A549 (cell line): ENCODE measurements around the gene HEBP1. TPM values are rescaled to one million over a fixed set of nuclear protein-coding genes. Genes with fewer than 3 reads are reported as not detected.

Experiments
- ATAC-seq, 2 experiments: fragments of 200-7000 bp in 1 of 2; fragments of >200 bp in 1 of 2; cut with Nextera tagmentation in 1 of 2; cut with Tn5 transposase in 1 of 2; 3 replicates each; pipeline versions ENCODE4 v1.8.0 to v1.9.1; 2018 to 2020; ENCODE audit warnings: mild to moderate bottlenecking in 1 of 2, moderate library complexity in 1 of 2
- CTCF ChIA-PET: fragments of 300-600 bp; sonication (Branson Sonifier 250); formaldehyde crosslinking; extraction: SDS; loops from one replicate; lab custom pipeline; 2021; ENCODE audit warnings: antibody characterized with exemption, inconsistent platforms; lab: Yijun Ruan, JAX
- POLR2A ChIA-PET: fragments of 350-600 bp; formaldehyde crosslinking; extraction: SDS; loops from one replicate; lab custom pipeline; 2021; ENCODE audit warnings: antibody characterized with exemption, inconsistent platforms; lab: Yijun Ruan, JAX
- DNase-seq, 2 experiments: peaks; one replicate each; pipeline versions ENCODE4 v3.0.0 to v3.0.0-alpha.2; 2011 to 2016; ENCODE audit warnings: low read depth in 1 of 2, low spot score in 1 of 2
- FAIRE-seq: peaks from 2 replicates; lab custom pipeline; 2011; peaks lifted over from hg19 to GRCh38; lab: Jason Lieb, UNC
- H3K27ac ChIP-seq, 2 experiments: fragments of >200 bp; sonication (Bioruptor Twin); formaldehyde crosslinking; 3 replicates each; pipeline ENCODE4 v1.5.1; 2016 to 2017
- H3K4me1 ChIP-seq: fragments of >200 bp; sonication (Bioruptor Twin); formaldehyde crosslinking; 3 replicates; pipeline ENCODE4 v1.6.1; 2016
- H3K4me2 ChIP-seq: fragments of >200 bp; sonication (Bioruptor Twin); formaldehyde crosslinking; 3 replicates; pipeline ENCODE4 v1.6.1; 2016
- H3K4me3 ChIP-seq: fragments of >200 bp; sonication (Bioruptor Twin); formaldehyde crosslinking; 3 replicates; pipeline ENCODE4 v1.5.1; 2016
- H3K9me3 ChIP-seq: fragments of >200 bp; sonication (Bioruptor Twin); formaldehyde crosslinking; 3 replicates; pipeline ENCODE4 v1.6.1; 2016
- ATOH8 ChIP-seq: fragments of 250-450 bp; sonication (Bioruptor Pico); IDR thresholded peaks from 2 replicates; pipeline ENCODE4 v1.5.0; 2020; ENCODE audit warnings: low read depth, mild to moderate bottlenecking, moderate library complexity
- CBX2 ChIP-seq: fragments of 200-600 bp; sonication (generic); IDR thresholded peaks from 2 replicates; pipeline ENCODE4 v1.6.1; 2016; ENCODE audit warnings: low read depth, mild to moderate bottlenecking, borderline replicate concordance
- CBX8 ChIP-seq: fragments of 200-600 bp; sonication (generic); IDR thresholded peaks from 2 replicates; pipeline ENCODE4 v1.6.1; 2016
- CEBPB ChIP-seq, 2 experiments: fragments of >200 bp in 1 of 2; sonication (Bioruptor Twin) in 1 of 2; formaldehyde crosslinking in 1 of 2; IDR thresholded peaks; 2 replicates each; pipeline ENCODE4 v1.6.1; 2012 to 2016
- CHD2 ChIP-seq: fragments of 150-350 bp; IDR thresholded peaks from 2 replicates; pipeline ENCODE4 v1.6.1; 2014; ENCODE audit warnings: low read length; ENCODE audit not compliant: partially characterized antibody
- E2F6 ChIP-seq: IDR thresholded peaks from 2 replicates; pipeline ENCODE4 v1.6.1; 2012; ENCODE audit warnings: low read depth, borderline replicate concordance
- EHF ChIP-seq: fragments of 250-450 bp; sonication (Bioruptor Pico); IDR thresholded peaks from 2 replicates; pipeline ENCODE4 v1.5.0; 2020; ENCODE audit warnings: mild to moderate bottlenecking
- EP300 ChIP-seq, 2 experiments: fragments of >200 bp; sonication (Bioruptor Twin); formaldehyde crosslinking; IDR thresholded peaks; 2 replicates in 1 of 2; 3 replicates in 1 of 2; pipeline ENCODE4 v1.6.1; 2016 to 2017
- ESRRA ChIP-seq: fragments of 150-350 bp; IDR thresholded peaks from 2 replicates; pipeline ENCODE4 v1.6.1; 2014; ENCODE audit warnings: mild to moderate bottlenecking, low read length, borderline replicate concordance
- FOSL2 ChIP-seq, 2 experiments: fragments of 450-650 bp in 1 of 2; fragments of >200 bp in 1 of 2; sonication (Bioruptor Twin) in 1 of 2; formaldehyde crosslinking; IDR thresholded peaks; 2 replicates each; pipeline versions ENCODE4 v1.5.0 to v1.6.1; 2016 to 2020; ENCODE audit warnings: mild to moderate bottlenecking in 1 of 2, moderate library complexity in 1 of 2
- FOXS1 ChIP-seq: fragments of 250-450 bp; sonication (Bioruptor Pico); IDR thresholded peaks from 2 replicates; pipeline ENCODE4 v1.5.0; 2020; ENCODE audit warnings: mild to moderate bottlenecking, moderate library complexity
- HDAC2 ChIP-seq: fragments of 200-600 bp; sonication (generic); IDR thresholded peaks from 2 replicates; pipeline ENCODE4 v1.6.1; 2016
- HOXA7 ChIP-seq: fragments of 250-450 bp; sonication (Bioruptor Pico); IDR thresholded peaks from 2 replicates; pipeline ENCODE4 v1.5.0; 2020; ENCODE audit warnings: mild to moderate bottlenecking, moderate library complexity
- HOXB13 ChIP-seq: fragments of 250-450 bp; sonication (Bioruptor Pico); IDR thresholded peaks from 2 replicates; pipeline ENCODE4 v1.5.0; 2020; ENCODE audit warnings: low read depth, mild to moderate bottlenecking, moderate library complexity
- HOXB5 ChIP-seq: fragments of 250-450 bp; sonication (Bioruptor Pico); IDR thresholded peaks from 2 replicates; pipeline ENCODE4 v1.5.0; 2020; ENCODE audit warnings: mild to moderate bottlenecking, moderate library complexity
- JUNB ChIP-seq: fragments of >200 bp; sonication (Bioruptor Twin); formaldehyde crosslinking; IDR thresholded peaks from 2 replicates; pipeline ENCODE4 v1.6.1; 2016
- MYC ChIP-seq: IDR thresholded peaks from 2 replicates; pipeline ENCODE4 v1.6.1; 2012; ENCODE audit warnings: mild to moderate bottlenecking, inconsistent platforms, low read length, improper control_type of control experiment, borderline replicate concordance
- NFE2L2 ChIP-seq: fragments of 150-350 bp; conservative IDR thresholded peaks from 2 replicates; pipeline ENCODE4 v1.6.1; 2014; ENCODE audit warnings: low read length
- NPAS2 ChIP-seq: fragments of 250-450 bp; sonication (Bioruptor Pico); IDR thresholded peaks from 2 replicates; pipeline ENCODE4 v1.8.0; 2022; ENCODE audit warnings: mild to moderate bottlenecking, moderate library complexity, borderline replicate concordance
- NR3C1 ChIP-seq: fragments of >200 bp; sonication (Bioruptor Twin); formaldehyde crosslinking; IDR thresholded peaks from 3 replicates; pipeline ENCODE4 v1.6.1; 2017
- POLR2A ChIP-seq: IDR thresholded peaks from 2 replicates; pipeline ENCODE4 v1.6.1; 2012; ENCODE audit warnings: mild to moderate bottlenecking, low read length
- POLR2AphosphoS2 ChIP-seq: conservative IDR thresholded peaks from 2 replicates; pipeline ENCODE4 v1.6.1; 2012; ENCODE audit warnings: low read length, improper control_type of control experiment, inconsistent platforms
- RAD21 ChIP-seq, 2 experiments: fragments of >200 bp in 1 of 2; sonication (Bioruptor Twin) in 1 of 2; formaldehyde crosslinking in 1 of 2; IDR thresholded peaks in 1 of 2; conservative IDR thresholded peaks in 1 of 2; 2 replicates in 1 of 2; 3 replicates in 1 of 2; pipeline ENCODE4 v1.6.1; 2012 to 2018; ENCODE audit warnings: inconsistent platforms in 1 of 2
- RARB ChIP-seq: fragments of 250-450 bp; sonication (Bioruptor Pico); IDR thresholded peaks from 2 replicates; pipeline ENCODE4 v1.8.0; 2021; ENCODE audit warnings: mild to moderate bottlenecking, moderate library complexity
- SMC3 ChIP-seq: fragments of >200 bp; sonication (Bioruptor Twin); formaldehyde crosslinking; IDR thresholded peaks from 3 replicates; pipeline ENCODE4 v1.6.1; 2018; ENCODE audit warnings: inconsistent platforms
- SREBF2 ChIP-seq: fragments of 450-650 bp; IDR thresholded peaks from 2 replicates; pipeline ENCODE4 v1.6.1; 2014; ENCODE audit warnings: mild to moderate bottlenecking, moderate library complexity
- TP53 ChIP-seq: fragments of 250-450 bp; sonication (Bioruptor Pico); IDR thresholded peaks from 2 replicates; pipeline ENCODE4 v1.5.0; 2021; ENCODE audit warnings: mild to moderate bottlenecking, moderate library complexity
- ZC3H11A ChIP-seq: fragments of 450-650 bp; IDR thresholded peaks from 2 replicates; pipeline ENCODE4 v1.6.1; 2014; ENCODE audit warnings: antibody characterized with exemption, mild to moderate bottlenecking
- ZFP36 ChIP-seq: fragments of 450-650 bp; IDR thresholded peaks from 2 replicates; pipeline ENCODE4 v1.6.1; 2014; ENCODE audit warnings: borderline replicate concordance; ENCODE audit not compliant: partially characterized antibody
- WGBS: methylation state at CpG from one replicate; pipeline ENCODE4 v1.1.6; 2017; ENCODE audit errors: missing lambda C conversion rate; 5-methylcytosine and 5-hydroxymethylcytosine counted together
- polyA plus RNA-seq, 4 experiments: library from polyadenylated mRNA; depleted of rRNA in 3 of 4; stranded (reverse); fragments of >200 nt; fragmentation: RNase III in 1 of 4; extraction: RNeasy Plus Mini Kit Qiagen cat#74134 plus additional on column Dnase treatment in 1 of 4; gene quantifications; 2 replicates in 3 of 4; 3 replicates in 1 of 4; pipeline ENCODE4 v1.2.3, GENCODE V29; 2011 to 2017
- TF ChIP-seq, protein P1 (sequence below): IDR thresholded peaks from 2 replicates; pipeline ENCODE4 v1.6.1; 2012
- TF ChIP-seq, protein P2 (sequence below): fragments of 150-350 bp; IDR thresholded peaks from 2 replicates; pipeline ENCODE4 v1.6.1; 2014; ENCODE audit warnings: low read depth, mild to moderate bottlenecking, low read length
- TF ChIP-seq, protein P3 (sequence below): fragments of 250-450 bp; sonication (Bioruptor Pico); IDR thresholded peaks from 2 replicates; pipeline ENCODE4 v1.5.0; 2021; ENCODE audit warnings: mild to moderate bottlenecking, moderate library complexity, borderline replicate concordance

HEBP1 gene
- polyA plus RNA-seq, 2 of the 4 experiments (the other 2 are of a cell fraction) = 24.8 to 48.9 TPM

- no peak for TF ChIP-seq TP53
- no peak for TF ChIP-seq POLR2A
- no peak for TF ChIP-seq HOXA7 (CRISPR knock-in tag)
- TF ChIP-seq, protein P1, sequence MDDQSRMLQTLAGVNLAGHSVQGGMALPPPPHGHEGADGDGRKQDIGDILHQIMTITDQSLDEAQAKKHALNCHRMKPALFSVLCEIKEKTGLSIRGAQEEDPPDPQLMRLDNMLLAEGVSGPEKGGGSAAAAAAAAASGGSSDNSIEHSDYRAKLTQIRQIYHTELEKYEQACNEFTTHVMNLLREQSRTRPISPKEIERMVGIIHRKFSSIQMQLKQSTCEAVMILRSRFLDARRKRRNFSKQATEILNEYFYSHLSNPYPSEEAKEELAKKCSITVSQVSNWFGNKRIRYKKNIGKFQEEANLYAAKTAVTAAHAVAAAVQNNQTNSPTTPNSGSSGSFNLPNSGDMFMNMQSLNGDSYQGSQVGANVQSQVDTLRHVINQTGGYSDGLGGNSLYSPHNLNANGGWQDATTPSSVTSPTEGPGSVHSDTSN = no peak
- no peak for TF ChIP-seq ESRRA
- TF ChIP-seq ZC3H11A = no peak
- TF ChIP-seq CEBPB (IDR thresholded peaks at IDR 0.05) = no peak
- no peak for TF ChIP-seq SREBF2
- no peak for TF ChIP-seq SMC3
- TF ChIP-seq CBX2 = no peak
- TF ChIP-seq, protein P2, sequence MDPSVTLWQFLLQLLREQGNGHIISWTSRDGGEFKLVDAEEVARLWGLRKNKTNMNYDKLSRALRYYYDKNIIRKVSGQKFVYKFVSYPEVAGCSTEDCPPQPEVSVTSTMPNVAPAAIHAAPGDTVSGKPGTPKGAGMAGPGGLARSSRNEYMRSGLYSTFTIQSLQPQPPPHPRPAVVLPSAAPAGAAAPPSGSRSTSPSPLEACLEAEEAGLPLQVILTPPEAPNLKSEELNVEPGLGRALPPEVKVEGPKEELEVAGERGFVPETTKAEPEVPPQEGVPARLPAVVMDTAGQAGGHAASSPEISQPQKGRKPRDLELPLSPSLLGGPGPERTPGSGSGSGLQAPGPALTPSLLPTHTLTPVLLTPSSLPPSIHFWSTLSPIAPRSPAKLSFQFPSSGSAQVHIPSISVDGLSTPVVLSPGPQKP = no peak
- TF ChIP-seq FOXS1 (CRISPR knock-in tag) = no peak
- no peak for TF ChIP-seq CHD2
- TF ChIP-seq RARB (CRISPR knock-in tag) = no peak
- no peak for TF ChIP-seq FOSL2 (IDR thresholded peaks at IDR 0.05)
- TF ChIP-seq FOSL2 (CRISPR knock-in tag; IDR thresholded peaks at IDR 0.05) = no peak
- TF ChIP-seq NFE2L2 = no peak
- TF ChIP-seq CBX8 = no peak
- Histone ChIP-seq H3K4me3 (no peak overlapping the region), H3K9me3 (peaks cover 14% of the 10 kb centered on the region; the same call in 2 of the 3 replicates), H3K4me2 (peak overlapping the region; percentile 54; the same call in 1 of the 3 replicates), H3K27ac (peak overlapping the region; percentile 41 to 71), H3K4me1 (peaks cover 53% of the 10 kb centered on the region)
- DNase-seq (no peak), FAIRE-seq (no peak), ATAC-seq (no peak)
- 81% methylated on average over 4 of the region's 4 CpGs for WGBS
- ChIA-PET CTCF (interaction anchor here (0.8 to 3.3 kb wide), 7 partner anchors 13 to 235 kb away, joined by 3 to 21 read pairs (median 4); no protein-coding TSS in a partner anchor), POLR2A (no interaction called here)
Measured at GRCh38 chr12:12977231-12977630, 22.8 kb downstream of the HEBP1 start.

- Histone ChIP-seq H3K27ac (peak overlapping the region; percentile 63 to 71), H3K4me2 (peak overlapping the region; percentile 54), H3K4me3 (no peak overlapping the region), H3K9me3 (peaks cover 14% of the 10 kb centered on the region; the same call in 2 of the 3 replicates), H3K4me1 (peaks cover 53% of the 10 kb centered on the region)
- WGBS = 49% methylated on average over 2 of the region's 2 CpGs
- DNase-seq (peak; percentile 65 to 81), FAIRE-seq (peak; percentile 72), ATAC-seq (peak; percentile 67 to 75)
- CTCF ChIA-PET = interaction anchor here (0.7 to 3.3 kb wide), 14 partner anchors 8 to 236 kb away, joined by 3 to 21 read pairs (median 4); no protein-coding TSS in a partner anchor
- POLR2A ChIA-PET = interaction anchor here (0.6 kb wide), 3 partner anchors 20 to 68 kb away, joined by 3 to 4 read pairs (median 3); no protein-coding TSS in a partner anchor
- TF ChIP-seq, protein P1 = no peak
- TF ChIP-seq ZFP36 (no peak), HOXB13 (CRISPR knock-in tag) (no peak), RAD21 (conservative IDR thresholded peaks at IDR 0.05 in 1 of 2, IDR thresholded peaks at IDR 0.05 in 1 of 2) (no peak), POLR2AphosphoS2 (no peak), FOXS1 (CRISPR knock-in tag) (no peak), HDAC2 (no peak), CHD2 (no peak), EP300 (IDR thresholded peaks at IDR 0.05) (no peak), HOXB5 (no peak), NPAS2 (CRISPR knock-in tag) (no peak), SMC3 (no peak), EHF (CRISPR knock-in tag) (no peak), RARB (CRISPR knock-in tag) (no peak), NR3C1 (no peak), E2F6 (no peak), ESRRA (no peak), MYC (no peak), JUNB (peak; percentile 76), ATOH8 (CRISPR knock-in tag) (no peak), CEBPB (IDR thresholded peaks at IDR 0.05) (peak; percentile 55 to 80; a peak in 3 of 4 replicates)
- TF ChIP-seq, protein P3, sequence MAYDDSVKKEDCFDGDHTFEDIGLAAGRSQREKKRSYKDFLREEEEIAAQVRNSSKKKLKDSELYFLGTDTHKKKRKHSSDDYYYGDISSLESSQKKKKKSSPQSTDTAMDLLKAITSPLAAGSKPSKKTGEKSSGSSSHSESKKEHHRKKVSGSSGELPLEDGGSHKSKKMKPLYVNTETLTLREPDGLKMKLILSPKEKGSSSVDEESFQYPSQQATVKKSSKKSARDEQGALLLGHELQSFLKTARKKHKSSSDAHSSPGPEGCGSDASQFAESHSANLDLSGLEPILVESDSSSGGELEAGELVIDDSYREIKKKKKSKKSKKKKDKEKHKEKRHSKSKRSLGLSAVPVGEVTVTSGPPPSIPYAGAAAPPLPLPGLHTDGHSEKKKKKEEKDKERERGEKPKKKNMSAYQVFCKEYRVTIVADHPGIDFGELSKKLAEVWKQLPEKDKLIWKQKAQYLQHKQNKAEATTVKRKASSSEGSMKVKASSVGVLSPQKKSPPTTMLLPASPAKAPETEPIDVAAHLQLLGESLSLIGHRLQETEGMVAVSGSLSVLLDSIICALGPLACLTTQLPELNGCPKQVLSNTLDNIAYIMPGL (CRISPR knock-in tag) = no peak
Measured at GRCh38 chr12:12976366-12976765, 23.7 kb downstream of the HEBP1 start.
